K562 (cell line): ENCODE data around the gene USP20. TPM values are rescaled to one million over a fixed set of nuclear protein-coding genes. Genes with fewer than 3 reads are reported as not detected.

Experiments used
- E2F3 ChIP-seq: fragments of 250-450 bp; sonication (Bioruptor Pico); IDR thresholded peaks from 2 replicates; pipeline ENCODE4 v1.4.0; 2020; ENCODE audit warnings: mild to moderate bottlenecking
- E2F8 ChIP-seq: fragments of 450-650 bp; IDR thresholded peaks from 2 replicates; pipeline ENCODE4 v1.7.1; 2018; ENCODE audit warnings: mild to moderate bottlenecking, low read depth; ENCODE audit not compliant: partially characterized antibody
- FOSL1 ChIP-seq: fragments of 200-800 bp; sonication (Bioruptor generic); conservative IDR thresholded peaks from 2 replicates; pipeline ENCODE4 v1.6.1; 2016; ENCODE audit warnings: missing genetic modification characterization, missing compliant biosample characterization
- HDAC2 ChIP-seq: fragments of 450-650 bp; IDR thresholded peaks from 2 replicates; pipeline ENCODE4 v1.6.1; 2016; ENCODE audit warnings: mild to moderate bottlenecking
- HMGXB4 ChIP-seq: sonication (generic); formaldehyde crosslinking; IDR thresholded peaks from 2 replicates; pipeline ENCODE4 v1.8.1; 2023; ENCODE audit warnings: mild to moderate bottlenecking, missing genetic modification reagents
- IRF2 ChIP-seq: sonication (generic); formaldehyde crosslinking; IDR thresholded peaks from 2 replicates; pipeline ENCODE4 v1.8.1; 2022; ENCODE audit warnings: mild to moderate bottlenecking, missing genetic modification reagents
- LCOR ChIP-seq: sonication (generic); formaldehyde crosslinking; IDR thresholded peaks from 2 replicates; pipeline ENCODE4 v1.8.0; 2022; ENCODE audit warnings: mild to moderate bottlenecking, missing genetic modification reagents
- MBD2 ChIP-seq: sonication (generic); IDR thresholded peaks from 2 replicates; pipeline ENCODE4 v1.6.1; 2016; ENCODE audit warnings: low read depth, borderline replicate concordance
- NRF1 ChIP-seq, 2 experiments: fragments of 450-650 bp; IDR thresholded peaks in 1 of 2; conservative IDR thresholded peaks in 1 of 2; 2 replicates each; pipeline ENCODE4 v1.6.1; 2014; ENCODE audit warnings: mild to moderate bottlenecking in 2 of 2
- OTX1 ChIP-seq: fragments of 450-650 bp; formaldehyde crosslinking; IDR thresholded peaks from 2 replicates; pipeline ENCODE4 v1.4.0; 2022; ENCODE audit warnings: mild to moderate bottlenecking
- ZBTB1 ChIP-seq: sonication (generic); formaldehyde crosslinking; IDR thresholded peaks from 2 replicates; pipeline ENCODE4 v1.8.1; 2023; ENCODE audit warnings: missing genetic modification reagents, low read depth, mild to moderate bottlenecking, borderline replicate concordance
- ZBTB7A ChIP-seq: IDR thresholded peaks from 2 replicates; pipeline ENCODE4 v1.6.1; 2011; ENCODE audit warnings: low read depth, mild to moderate bottlenecking, low read length, moderate library complexity, borderline replicate concordance; ENCODE audit not compliant: control insufficient read depth
- ZNF134 ChIP-seq: fragments of 250-450 bp; sonication (Bioruptor Pico); conservative IDR thresholded peaks from 2 replicates; pipeline ENCODE4 v1.4.0; 2020
- ZNF830 ChIP-seq: fragments of 250-450 bp; sonication (Bioruptor Pico); IDR thresholded peaks from 2 replicates; pipeline ENCODE4 v1.5.0; 2021; ENCODE audit warnings: mild to moderate bottlenecking
- polyA plus RNA-seq, 8 experiments: library from polyadenylated mRNA; depleted of rRNA in 4 of 8; stranded (reverse) in 5 of 8; unstranded in 3 of 8; fragments of >200 nt; fragmentation: Nextera tagmentation in 2 of 8; fragmentation: Illumina TruSeq in 1 of 8; extraction: Ambion mirVana in 2 of 8; extraction: Trizol in 1 of 8; gene quantifications; 2 replicates each; pipeline versions ENCODE4 v1.2.1 to v1.2.3, GENCODE V29; 2011 to 2014; ENCODE audit warnings: inconsistent platforms in 1 of 8, missing spikeins in 1 of 8
- total RNA-seq, 7 experiments: library from RNA; depleted of rRNA in 6 of 7; stranded (reverse); fragments of >200 nt in 6 of 7; fragmentation: Illumina TruSeq in 2 of 7; extraction: Trizol in 2 of 7; gene quantifications; 2 replicates each; pipeline versions ENCODE4 v1.2.1 to v1.2.3, GENCODE V29; 2011 to 2021; ENCODE audit warnings: low replicate concordance in 1 of 7
- TF ChIP-seq, protein P1 (sequence below), 2 experiments: fragments of 450-650 bp; IDR thresholded peaks; 2 replicates each; pipeline ENCODE4 v1.6.1; 2018; ENCODE audit warnings: mild to moderate bottlenecking in 2 of 2, low read depth in 1 of 2; ENCODE audit not compliant: partially characterized antibody in 2 of 2
- TF ChIP-seq, protein P2 (sequence below): sonication (generic); formaldehyde crosslinking; IDR thresholded peaks from 2 replicates; pipeline ENCODE4 v1.8.1; 2023; ENCODE audit warnings: mild to moderate bottlenecking, missing genetic modification reagents

The USP20 gene
- total and polyA plus RNA-seq, 9 of the 15 experiments (the other 6 are each of a cell fraction or from before 2014, with no cell fraction given), result 1.9 to 136 (median 49.1) TPM

DNA sequence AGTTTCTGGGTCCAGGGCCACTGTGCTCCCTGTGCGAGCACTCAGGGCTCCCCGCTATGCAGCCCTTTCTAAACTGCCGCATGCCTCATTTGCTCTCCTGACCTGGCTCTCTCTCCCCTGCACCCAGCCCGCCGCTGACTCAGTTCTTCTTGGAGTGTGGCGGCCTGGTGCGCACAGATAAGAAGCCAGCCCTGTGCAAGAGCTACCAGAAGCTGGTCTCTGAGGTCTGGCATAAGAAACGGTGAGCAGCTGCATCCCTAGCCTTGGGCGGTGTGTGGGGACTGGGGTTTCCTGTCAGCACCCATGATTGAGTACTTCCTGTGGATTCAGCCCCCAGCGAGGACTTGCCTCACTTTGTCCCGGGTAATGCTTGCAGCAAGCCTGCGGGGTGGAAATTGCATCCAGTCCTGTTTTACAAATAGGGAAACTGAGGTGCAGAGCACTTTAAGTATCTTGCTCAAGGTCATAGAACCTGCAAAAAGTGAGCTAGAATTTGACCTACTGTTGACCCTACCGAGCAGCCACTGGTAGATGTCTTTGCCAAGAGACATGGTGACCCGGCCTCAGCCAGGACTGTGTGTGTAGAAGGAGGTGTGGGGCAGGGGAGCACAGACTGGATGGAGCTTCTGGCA, 27.9 kb downstream of the USP20 start (continued):
- TF ChIP-seq, protein P1, sequence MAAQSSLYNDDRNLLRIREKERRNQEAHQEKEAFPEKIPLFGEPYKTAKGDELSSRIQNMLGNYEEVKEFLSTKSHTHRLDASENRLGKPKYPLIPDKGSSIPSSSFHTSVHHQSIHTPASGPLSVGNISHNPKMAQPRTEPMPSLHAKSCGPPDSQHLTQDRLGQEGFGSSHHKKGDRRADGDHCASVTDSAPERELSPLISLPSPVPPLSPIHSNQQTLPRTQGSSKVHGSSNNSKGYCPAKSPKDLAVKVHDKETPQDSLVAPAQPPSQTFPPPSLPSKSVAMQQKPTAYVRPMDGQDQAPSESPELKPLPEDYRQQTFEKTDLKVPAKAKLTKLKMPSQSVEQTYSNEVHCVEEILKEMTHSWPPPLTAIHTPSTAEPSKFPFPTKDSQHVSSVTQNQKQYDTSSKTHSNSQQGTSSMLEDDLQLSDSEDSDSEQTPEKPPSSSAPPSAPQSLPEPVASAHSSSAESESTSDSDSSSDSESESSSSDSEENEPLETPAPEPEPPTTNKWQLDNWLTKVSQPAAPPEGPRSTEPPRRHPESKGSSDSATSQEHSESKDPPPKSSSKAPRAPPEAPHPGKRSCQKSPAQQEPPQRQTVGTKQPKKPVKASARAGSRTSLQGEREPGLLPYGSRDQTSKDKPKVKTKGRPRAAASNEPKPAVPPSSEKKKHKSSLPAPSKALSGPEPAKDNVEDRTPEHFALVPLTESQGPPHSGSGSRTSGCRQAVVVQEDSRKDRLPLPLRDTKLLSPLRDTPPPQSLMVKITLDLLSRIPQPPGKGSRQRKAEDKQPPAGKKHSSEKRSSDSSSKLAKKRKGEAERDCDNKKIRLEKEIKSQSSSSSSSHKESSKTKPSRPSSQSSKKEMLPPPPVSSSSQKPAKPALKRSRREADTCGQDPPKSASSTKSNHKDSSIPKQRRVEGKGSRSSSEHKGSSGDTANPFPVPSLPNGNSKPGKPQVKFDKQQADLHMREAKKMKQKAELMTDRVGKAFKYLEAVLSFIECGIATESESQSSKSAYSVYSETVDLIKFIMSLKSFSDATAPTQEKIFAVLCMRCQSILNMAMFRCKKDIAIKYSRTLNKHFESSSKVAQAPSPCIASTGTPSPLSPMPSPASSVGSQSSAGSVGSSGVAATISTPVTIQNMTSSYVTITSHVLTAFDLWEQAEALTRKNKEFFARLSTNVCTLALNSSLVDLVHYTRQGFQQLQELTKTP (IDR thresholded peaks at IDR 0.05; ENCODE audit: low read depth in 1 of 2, partially characterized antibody in 2 of 2), result peak; percentile 76 to 98
- TF ChIP-seq OTX1 (peak; percentile 98), ZNF134 (CRISPR knock-in tag) (peak; percentile 64; the same call in 1 of the 2 replicates), ZBTB1 (CRISPR knock-in tag) (peak; percentile 84; the same call in 1 of the 2 replicates), HMGXB4 (CRISPR knock-in tag) (peak; percentile 78; the same call in 1 of the 2 replicates), LCOR (peak; percentile 99), IRF2 (CRISPR knock-in tag) (no peak), E2F3 (CRISPR knock-in tag) (peak; percentile 95), NRF1 (conservative IDR thresholded peaks at IDR 0.05 in 1 of 2, IDR thresholded peaks at IDR 0.05 in 1 of 2) (peak; percentile 83 to 86), ZNF830 (0 out of 2 replicates have a peak, but pooled peaks have one; percentile 50), MBD2 (no peak), E2F8 (no peak), FOSL1 (tag) (peak; percentile 99), HDAC2 (peak; percentile 99), ZBTB7A (peak; percentile 91; the same call in 1 of the 2 replicates)
- TF ChIP-seq, protein P2, sequence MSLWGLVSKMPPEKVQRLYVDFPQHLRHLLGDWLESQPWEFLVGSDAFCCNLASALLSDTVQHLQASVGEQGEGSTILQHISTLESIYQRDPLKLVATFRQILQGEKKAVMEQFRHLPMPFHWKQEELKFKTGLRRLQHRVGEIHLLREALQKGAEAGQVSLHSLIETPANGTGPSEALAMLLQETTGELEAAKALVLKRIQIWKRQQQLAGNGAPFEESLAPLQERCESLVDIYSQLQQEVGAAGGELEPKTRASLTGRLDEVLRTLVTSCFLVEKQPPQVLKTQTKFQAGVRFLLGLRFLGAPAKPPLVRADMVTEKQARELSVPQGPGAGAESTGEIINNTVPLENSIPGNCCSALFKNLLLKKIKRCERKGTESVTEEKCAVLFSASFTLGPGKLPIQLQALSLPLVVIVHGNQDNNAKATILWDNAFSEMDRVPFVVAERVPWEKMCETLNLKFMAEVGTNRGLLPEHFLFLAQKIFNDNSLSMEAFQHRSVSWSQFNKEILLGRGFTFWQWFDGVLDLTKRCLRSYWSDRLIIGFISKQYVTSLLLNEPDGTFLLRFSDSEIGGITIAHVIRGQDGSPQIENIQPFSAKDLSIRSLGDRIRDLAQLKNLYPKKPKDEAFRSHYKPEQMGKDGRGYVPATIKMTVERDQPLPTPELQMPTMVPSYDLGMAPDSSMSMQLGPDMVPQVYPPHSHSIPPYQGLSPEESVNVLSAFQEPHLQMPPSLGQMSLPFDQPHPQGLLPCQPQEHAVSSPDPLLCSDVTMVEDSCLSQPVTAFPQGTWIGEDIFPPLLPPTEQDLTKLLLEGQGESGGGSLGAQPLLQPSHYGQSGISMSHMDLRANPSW (CRISPR knock-in tag), result peak; percentile 97; the same call in 1 of the 2 replicates
